Left lung (tissue), 10 donors: Measurements from ENCODE around the gene MED10. TPM values are rescaled to one million over a fixed set of nuclear protein-coding genes. Genes with fewer than 3 reads are reported as not detected.

Source experiments
- ATAC-seq: fragments of 200-7000 bp; cut with Tn5 transposase; one replicate; pipeline ENCODE4 v1.9.1; 2020; ENCODE audit warnings: moderate library complexity
- DNase-seq, 4 donors: peaks; one replicate each; pipeline ENCODE4 v3.0.0-alpha.2; 2013 to 2020
- H3K27ac ChIP-seq, 2 donors: fragments of 200-600 bp; sonication (generic) in 1 of 2; one replicate each; pipeline versions ENCODE4 v1.5.0 to v1.8.0; 2020 to 2021
- H3K27me3 ChIP-seq, 2 donors: fragments of 200-600 bp; sonication (generic) in 1 of 2; one replicate each; pipeline versions ENCODE4 v1.5.0 to v1.8.0; 2020 to 2021
- H3K36me3 ChIP-seq, 2 donors: fragments of 200-600 bp; sonication (generic) in 1 of 2; one replicate each; pipeline versions ENCODE4 v1.5.0 to v1.8.0; 2020 to 2021
- H3K4me1 ChIP-seq, 2 donors: fragments of 200-600 bp; one replicate each; pipeline ENCODE4 v1.8.0; 2021
- H3K4me3 ChIP-seq, 2 donors: fragments of 200-600 bp; sonication (generic) in 1 of 2; one replicate each; pipeline versions ENCODE4 v1.5.0 to v1.8.0; 2020 to 2021; ENCODE audit warnings: mild to moderate bottlenecking in 1 of 2
- H3K9me3 ChIP-seq, 2 donors: fragments of 200-600 bp; sonication (generic) in 1 of 2; one replicate each; pipeline versions ENCODE4 v1.5.0 to v1.8.0; 2020 to 2021
- intact Hi-C, 2 donors: fragments of 100-400 bp; cut with DNase I; formaldehyde crosslinking; loops; one replicate each; pipeline versions ENCODE4 v1.11.2 to v1.14.2; 2022
- polyA plus RNA-seq, 6 donors: library from polyadenylated mRNA; unstranded; fragments of 120-200 nt; gene quantifications; one replicate each; pipeline ENCODE4 v1.2.1, GENCODE V29; 2013; ENCODE audit not compliant: insufficient read length in 6 of 6
- total RNA-seq, 2 donors: library from RNA; stranded (reverse); fragmentation: NEBNext Ultra II Directional; extraction: Animal tissue kit (Norgen Biotek cat#: 25700); gene quantifications; one replicate each; pipeline ENCODE4 v1.2.1, GENCODE V29; 2021
- TF ChIP-seq, protein P1 (sequence below), 2 donors: fragments of 200-600 bp; sonication (generic) in 1 of 2; IDR thresholded peaks; one replicate each; pipeline versions ENCODE4 v1.5.0 to v1.8.0; 2021; ENCODE audit warnings: antibody characterized with exemption in 2 of 2
- donor health status: DM: no; HTN: yes; CAD: no.
- donor health status: DM: no; HTN: no; CAD: no.

The MED10 gene
- total and polyA plus RNA-seq, 8 donors: 21.4 to 50.6 (median 39.0) TPM

DNA sequence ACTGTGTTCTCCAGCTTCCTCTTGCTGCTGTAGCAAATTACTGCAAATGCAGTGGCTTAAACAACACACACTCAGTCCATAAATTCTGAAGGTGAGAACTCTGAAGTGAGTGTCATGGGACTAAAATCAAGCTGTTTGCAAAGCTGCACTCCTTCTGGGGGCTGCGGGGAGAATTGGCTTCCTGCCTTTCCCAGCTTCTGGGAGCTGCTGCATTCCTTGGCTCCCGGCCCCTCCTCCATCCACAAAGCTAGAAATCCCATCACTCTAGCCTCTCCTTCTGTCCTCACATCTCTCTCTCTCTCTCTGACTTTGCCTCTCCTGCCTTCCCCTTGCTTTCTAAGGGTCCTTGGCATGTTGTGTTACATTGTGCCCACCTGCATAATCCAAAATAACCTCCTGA, 14.2 kb upstream of the MED10 start:
- no peak overlapping the region for H3K27ac ChIP-seq
- ATAC-seq (no peak), DNase-seq (no peak)
- H3K4me1 ChIP-seq: no peaks in the 10 kb centered on the region
- peaks cover 0 to 22% of the 10 kb centered on the region in 2 donors for H3K27me3 ChIP-seq
- H3K4me3 ChIP-seq: no peak overlapping the region
- TF ChIP-seq, protein P1, sequence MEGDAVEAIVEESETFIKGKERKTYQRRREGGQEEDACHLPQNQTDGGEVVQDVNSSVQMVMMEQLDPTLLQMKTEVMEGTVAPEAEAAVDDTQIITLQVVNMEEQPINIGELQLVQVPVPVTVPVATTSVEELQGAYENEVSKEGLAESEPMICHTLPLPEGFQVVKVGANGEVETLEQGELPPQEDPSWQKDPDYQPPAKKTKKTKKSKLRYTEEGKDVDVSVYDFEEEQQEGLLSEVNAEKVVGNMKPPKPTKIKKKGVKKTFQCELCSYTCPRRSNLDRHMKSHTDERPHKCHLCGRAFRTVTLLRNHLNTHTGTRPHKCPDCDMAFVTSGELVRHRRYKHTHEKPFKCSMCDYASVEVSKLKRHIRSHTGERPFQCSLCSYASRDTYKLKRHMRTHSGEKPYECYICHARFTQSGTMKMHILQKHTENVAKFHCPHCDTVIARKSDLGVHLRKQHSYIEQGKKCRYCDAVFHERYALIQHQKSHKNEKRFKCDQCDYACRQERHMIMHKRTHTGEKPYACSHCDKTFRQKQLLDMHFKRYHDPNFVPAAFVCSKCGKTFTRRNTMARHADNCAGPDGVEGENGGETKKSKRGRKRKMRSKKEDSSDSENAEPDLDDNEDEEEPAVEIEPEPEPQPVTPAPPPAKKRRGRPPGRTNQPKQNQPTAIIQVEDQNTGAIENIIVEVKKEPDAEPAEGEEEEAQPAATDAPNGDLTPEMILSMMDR (IDR thresholded peaks at IDR 0.05): no peak
- no peaks in the 10 kb centered on the region for H3K9me3 ChIP-seq
- no peaks in the 10 kb centered on the region for H3K36me3 ChIP-seq
- intact Hi-C loops: no loop called here

DNA sequence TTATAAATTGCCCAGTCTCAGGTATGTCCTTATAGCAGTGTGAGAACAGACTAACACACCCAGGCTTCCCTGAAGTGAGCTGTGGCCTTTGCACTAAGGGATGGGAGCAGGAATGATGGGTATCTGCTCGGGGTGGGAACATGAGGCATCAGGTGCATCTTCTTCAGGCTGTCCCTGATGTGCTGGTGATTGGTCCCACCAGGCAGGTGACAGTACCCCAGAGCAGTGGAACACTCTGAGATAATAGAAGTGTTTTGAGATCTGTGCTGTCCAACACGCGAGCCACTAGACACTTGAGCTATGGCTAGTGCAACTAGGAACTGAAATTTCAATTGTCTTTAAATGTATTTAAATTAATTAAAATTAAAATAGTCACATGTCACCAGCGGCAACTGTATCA, 12.8 kb upstream of the MED10 start:
- no peak for ATAC-seq
- H3K36me3 ChIP-seq: no peaks in the 10 kb centered on the region
- DNase-seq: no peak
- no peaks in the 10 kb centered on the region for H3K9me3 ChIP-seq
- H3K27me3 ChIP-seq: peaks cover 0 to 22% of the 10 kb centered on the region in 2 donors
- intact Hi-C loops: no loop called here
- no peak overlapping the region for H3K4me3 ChIP-seq
- H3K27ac ChIP-seq: no peak overlapping the region
- H3K4me1 ChIP-seq: no peaks in the 10 kb centered on the region
- TF ChIP-seq, protein P1 (IDR thresholded peaks at IDR 0.05): no peak

- Histone ChIP-seq H3K9me3 (no peaks in the 10 kb centered on the region), H3K27me3 (peaks cover 0 to 22% of the 10 kb centered on the region in 2 donors), H3K27ac (no peak overlapping the region), H3K4me3 (no peak overlapping the region), H3K36me3 (no peaks in the 10 kb centered on the region), H3K4me1 (no peaks in the 10 kb centered on the region)
- no peak for ATAC-seq
- TF ChIP-seq, protein P1 (IDR thresholded peaks at IDR 0.05): no peak
- intact Hi-C loops: no loop called here
- no peak for DNase-seq
Observed at GRCh38 chr5:6389946-6390530, 11.7 kb upstream of the MED10 start.

DNA sequence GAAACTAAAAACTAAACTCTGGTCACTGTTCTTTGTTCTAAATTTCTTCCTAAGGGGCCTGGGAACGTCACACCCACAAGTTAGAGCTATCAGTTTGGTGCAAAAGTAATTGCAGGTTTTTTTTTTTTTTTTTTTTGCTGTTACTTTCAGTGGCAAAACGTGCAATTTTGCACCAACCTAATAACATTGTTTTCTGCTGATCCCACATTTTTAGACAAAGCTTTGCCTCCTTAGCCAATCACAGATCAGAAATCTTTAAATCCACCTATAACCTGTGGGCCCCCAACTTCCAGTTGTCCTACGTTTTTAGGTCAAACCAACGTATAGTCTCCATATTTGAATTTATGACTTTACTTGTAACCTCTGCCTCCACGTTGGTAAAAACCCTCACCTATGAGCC, 11.1 kb upstream of the MED10 start:
- peaks cover 0 to 23% of the 10 kb centered on the region in 2 donors for H3K27me3 ChIP-seq
- intact Hi-C loops: no loop called here
- no peaks in the 10 kb centered on the region for H3K4me1 ChIP-seq
- TF ChIP-seq, protein P1 (IDR thresholded peaks at IDR 0.05): no peak
- DNase-seq: no peak
- H3K9me3 ChIP-seq: no peaks in the 10 kb centered on the region
- H3K27ac ChIP-seq: no peak overlapping the region
- no peaks in the 10 kb centered on the region for H3K36me3 ChIP-seq
- no peak for ATAC-seq
- H3K4me3 ChIP-seq: no peak overlapping the region

GRCh38 chr5:6387970-6388369, 9.6 kb upstream of the MED10 start:
- Histone ChIP-seq H3K4me3 (no peak overlapping the region), H3K36me3 (no peaks in the 10 kb centered on the region), H3K9me3 (no peaks in the 10 kb centered on the region), H3K27me3 (peaks cover 0 to 33% of the 10 kb centered on the region in 2 donors), H3K27ac (no peak overlapping the region), H3K4me1 (no peaks in the 10 kb centered on the region)
- TF ChIP-seq, protein P1 (IDR thresholded peaks at IDR 0.05): no peak
- DNase-seq (no peak), ATAC-seq (no peak)
- intact Hi-C loops: no loop called here
